ENCODE results near the gene PBX4. TPM values are rescaled to one million over a fixed set of nuclear protein-coding genes. Genes with fewer than 3 reads are reported as not detected.
A peak's percentile ranks its signal among the peaks of the same experiment; 100 is the strongest.

PBX4 gene
- total RNA-seq, 1 donor from 2014 or later = 0.93 TPM

- Histone ChIP-seq H3K79me2 (ENCODE audit: insufficient read depth, low read length) (no peaks in the 10 kb centered on the region), H3K9me3 (ENCODE audit: insufficient read depth, low read depth, low read length) (no peaks in the 10 kb centered on the region), H3K4me2 (ENCODE audit: low read length) (no peak overlapping the region), H3K27ac (ENCODE audit: low read depth, low read length) (no peak overlapping the region), H3K4me1 (ENCODE audit: insufficient read depth, low read length) (peaks cover 10% of the 10 kb centered on the region), H4K20me1 (ENCODE audit: insufficient read depth, low read length) (no peaks in the 10 kb centered on the region), H3K27me3 (ENCODE audit: insufficient read depth, low read length) (no peaks in the 10 kb centered on the region), H3K9ac (ENCODE audit: low read length) (no peak overlapping the region), H3K36me3 (ENCODE audit: insufficient read depth, low read length) (no peaks in the 10 kb centered on the region), H3K4me3 (ENCODE audit: insufficient read depth, low read depth, low read length) (no peak overlapping the region), H2AFZ (ENCODE audit: low read depth, low read length) (no peak overlapping the region)
- Mint-ChIP-seq H3K27me3 (ENCODE audit: low read depth, unreplicated experiment) (no peaks in the 10 kb centered on the region), H3K9me3 (ENCODE audit: unreplicated experiment) (peaks cover 2% of the 10 kb centered on the region), H3K27ac (ENCODE audit: unreplicated experiment) (no peak overlapping the region), H3K4me1 (ENCODE audit: low read depth, unreplicated experiment) (peaks cover 9% of the 10 kb centered on the region), H3K4me3 (ENCODE audit: unreplicated experiment) (no peak overlapping the region), H3K36me3 (ENCODE audit: low read depth, unreplicated experiment) (no peaks in the 10 kb centered on the region)
- no peak for DNase-seq (ENCODE audit: low read depth)
- TF ChIP-seq EZH2 (IDR thresholded peaks at IDR 0.05; ENCODE audit: insufficient read depth, low read length) = no peak
- no peak for FAIRE-seq
Measured at GRCh38 chr19:19592690-19593089, 25.8 kb downstream of the PBX4 start.

GRCh38 chr19:19591133-19591825, 27.2 kb downstream of the PBX4 start:
- Mint-ChIP-seq H3K4me1 (ENCODE audit: low read depth, unreplicated experiment) (peaks cover 9% of the 10 kb centered on the region), H3K36me3 (ENCODE audit: low read depth, unreplicated experiment) (no peaks in the 10 kb centered on the region), H3K27me3 (ENCODE audit: low read depth, unreplicated experiment) (no peaks in the 10 kb centered on the region), H3K4me3 (ENCODE audit: unreplicated experiment) (no peak overlapping the region), H3K9me3 (ENCODE audit: unreplicated experiment) (peaks cover 2% of the 10 kb centered on the region), H3K27ac (ENCODE audit: unreplicated experiment) (peak overlapping the region; percentile 87)
- H3K4me2 ChIP-seq (ENCODE audit: low read length) = peak overlapping the region; percentile 47
- no peaks in the 10 kb centered on the region for H3K79me2 ChIP-seq (ENCODE audit: insufficient read depth, low read length)
- DNase-seq (ENCODE audit: low read depth) (peak; percentile 92), FAIRE-seq (peak; percentile 45)
- no peaks in the 10 kb centered on the region for H3K27me3 ChIP-seq (ENCODE audit: insufficient read depth, low read length)
- peak overlapping the region; percentile 65 for H2AFZ ChIP-seq (ENCODE audit: low read depth, low read length)
- H3K9me3 ChIP-seq (ENCODE audit: insufficient read depth, low read depth, low read length) = no peaks in the 10 kb centered on the region
- no peak for TF ChIP-seq EZH2 (IDR thresholded peaks at IDR 0.05; ENCODE audit: insufficient read depth, low read length)
- H3K36me3 ChIP-seq (ENCODE audit: insufficient read depth, low read length) = no peaks in the 10 kb centered on the region
- H3K9ac ChIP-seq (ENCODE audit: low read length) = peak overlapping the region; percentile 29
- H3K4me1 ChIP-seq (ENCODE audit: insufficient read depth, low read length) = peaks cover 10% of the 10 kb centered on the region
- H3K4me3 ChIP-seq (ENCODE audit: insufficient read depth, low read depth, low read length) = no peak overlapping the region
- H4K20me1 ChIP-seq (ENCODE audit: insufficient read depth, low read length) = no peaks in the 10 kb centered on the region
- H3K27ac ChIP-seq (ENCODE audit: low read depth, low read length) = peak overlapping the region; percentile 35

GRCh38 chr19:19588546-19588945, 29.9 kb downstream of the PBX4 start:
- Mint-ChIP-seq H3K27me3 (ENCODE audit: low read depth, unreplicated experiment) (no peaks in the 10 kb centered on the region), H3K9me3 (ENCODE audit: unreplicated experiment) (peaks cover 2% of the 10 kb centered on the region), H3K4me1 (ENCODE audit: low read depth, unreplicated experiment) (peaks cover 5% of the 10 kb centered on the region), H3K36me3 (ENCODE audit: low read depth, unreplicated experiment) (no peaks in the 10 kb centered on the region), H3K27ac (ENCODE audit: unreplicated experiment) (no peak overlapping the region), H3K4me3 (ENCODE audit: unreplicated experiment) (no peak overlapping the region)
- H3K79me2 ChIP-seq (ENCODE audit: insufficient read depth, low read length) = no peaks in the 10 kb centered on the region
- no peak overlapping the region for H3K9ac ChIP-seq (ENCODE audit: low read length)
- TF ChIP-seq EZH2 (IDR thresholded peaks at IDR 0.05; ENCODE audit: insufficient read depth, low read length) = no peak
- TF ChIP-seq CTCF (IDR thresholded peaks at IDR 0.05; ENCODE audit: insufficient read depth, low read depth, low read length) = no peak
- DNase-seq (ENCODE audit: low read depth) (no peak), FAIRE-seq (no peak)
- H2AFZ ChIP-seq (ENCODE audit: low read depth, low read length) = no peak overlapping the region
- no peak overlapping the region for H3K27ac ChIP-seq (ENCODE audit: low read depth, low read length)
- H3K27me3 ChIP-seq (ENCODE audit: insufficient read depth, low read length) = no peaks in the 10 kb centered on the region
- no peak overlapping the region for H3K4me3 ChIP-seq (ENCODE audit: insufficient read depth, low read depth, low read length)
- H3K4me1 ChIP-seq (ENCODE audit: insufficient read depth, low read length) = peaks cover 10% of the 10 kb centered on the region
- H3K4me2 ChIP-seq (ENCODE audit: low read length) = no peak overlapping the region
- no peaks in the 10 kb centered on the region for H4K20me1 ChIP-seq (ENCODE audit: insufficient read depth, low read length)
- no peaks in the 10 kb centered on the region for H3K9me3 ChIP-seq (ENCODE audit: insufficient read depth, low read depth, low read length)
- H3K36me3 ChIP-seq (ENCODE audit: insufficient read depth, low read length) = no peaks in the 10 kb centered on the region

Data from astrocyte (in vitro differentiated cells and primary cell).